HG03060 (cell line): ENCODE data around the gene MAT2A.
"Not testable (repeated sequence)": the region's sequence is repeated elsewhere in the genome, so short reads cannot be mapped to it uniquely, and the experiment has no call there.

Experiments used
- ATAC-seq: cut with Tn5 transposase; IDR thresholded peaks from one replicate; pipeline ENCODE4 v1.9.1; 2021; ENCODE audit warnings: low read depth, moderate number of reproducible peaks; ENCODE audit not compliant: unreplicated experiment

MAT2A gene

GRCh38 chr2:85547089-85547858 lies 8.3 kb downstream of the MAT2A start:
- ATAC-seq, result no peak

- no peak for ATAC-seq
Observed at GRCh38 chr2:85547859-85548607, 9.1 kb downstream of the MAT2A start.

- ATAC-seq, result no peak
Observed at GRCh38 chr2:85548608-85548900, 9.6 kb downstream of the MAT2A start.

- no peak for ATAC-seq
Observed at GRCh38 chr2:85549095-85549494, 10.1 kb downstream of the MAT2A start.

- no peak for ATAC-seq
Observed at GRCh38 chr2:85549826-85550225, 10.9 kb downstream of the MAT2A start.

- ATAC-seq, result no peak
Observed at GRCh38 chr2:85550486-85550885, 11.5 kb downstream of the MAT2A start.

GRCh38 chr2:85551698-85552678 lies 13.0 kb downstream of the MAT2A start:
- ATAC-seq, result no peak

GRCh38 chr2:85553184-85553583 lies 14.2 kb downstream of the MAT2A start:
- ATAC-seq, result no peak

GRCh38 chr2:85554980-85555612 lies 16.1 kb downstream of the MAT2A start:
- no peak for ATAC-seq

- no peak for ATAC-seq
Observed at GRCh38 chr2:85557130-85557529, 18.2 kb downstream of the MAT2A start.

GRCh38 chr2:85558160-85558559 lies 19.2 kb downstream of the MAT2A start:
- ATAC-seq, result no peak

GRCh38 chr2:85560403-85560726 lies 21.4 kb downstream of the MAT2A start:
- not testable (repeated sequence) for ATAC-seq

- no peak for ATAC-seq
Observed at GRCh38 chr2:85560812-85561279, 21.9 kb downstream of the MAT2A start.

GRCh38 chr2:85561280-85562212 lies 22.6 kb downstream of the MAT2A start, which contains the start of gene GGCX:
TSS of gene GGCX (minus strand) at chr2:85561493. CDS start at chr2:85561428, 65 bp downstream.
- ATAC-seq, result peak; percentile 79

GRCh38 chr2:85564144-85564563 lies 25.2 kb downstream of the MAT2A start:
- ATAC-seq, result no peak

GRCh38 chr2:85566265-85566664 lies 27.3 kb downstream of the MAT2A start:
- ATAC-seq, result no peak

- ATAC-seq, result no peak
Observed at GRCh38 chr2:85575739-85576138, 36.8 kb downstream of the MAT2A start.

GRCh38 chr2:85577063-85577385 lies 38.1 kb downstream of the MAT2A start:
- ATAC-seq, result no peak
